ENCODE data around the gene TCF7L1. TPM values are rescaled to one million over a fixed set of nuclear protein-coding genes. Genes with fewer than 3 reads are reported as not detected.

TCF7L1 gene
- total and polyA plus RNA-seq, 2 of the 13 experiments (the other 11 are each of a cell fraction or from before 2014, with no cell fraction given) = 0.04 to 0.15 TPM

DNA sequence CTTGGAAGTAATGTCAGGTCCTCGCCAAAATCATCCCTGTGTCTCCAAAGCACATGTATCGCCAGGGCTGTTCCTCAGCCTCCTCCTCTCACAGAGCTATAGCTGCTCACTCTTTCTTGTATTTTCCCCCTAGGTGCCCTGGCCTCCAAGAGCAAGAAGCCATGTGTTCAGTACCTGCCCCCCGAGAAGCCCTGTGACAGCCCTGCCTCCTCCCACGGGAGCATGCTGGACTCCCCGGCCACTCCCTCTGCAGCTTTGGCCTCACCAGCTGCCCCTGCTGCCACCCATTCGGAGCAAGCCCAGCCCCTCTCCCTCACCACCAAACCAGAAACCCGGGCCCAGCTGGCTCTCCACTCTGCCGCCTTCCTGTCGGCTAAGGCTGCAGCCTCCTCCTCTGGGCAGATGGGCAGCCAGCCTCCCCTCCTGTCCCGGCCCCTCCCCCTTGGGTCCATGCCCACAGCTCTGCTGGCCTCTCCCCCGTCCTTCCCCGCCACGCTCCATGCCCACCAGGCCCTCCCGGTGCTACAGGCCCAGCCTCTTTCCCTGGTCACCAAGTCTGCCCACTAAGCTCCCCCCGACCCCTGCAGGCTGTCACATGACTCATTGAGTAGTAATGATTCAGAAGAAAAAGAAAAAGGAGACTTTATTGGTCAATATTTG, 175.8 kb downstream of the TCF7L1 start (continued):
- peak; percentile 44 for TF ChIP-seq GATAD2A (CRISPR knock-in tag; IDR thresholded peaks at IDR 0.05)
- TF ChIP-seq ZNF775 (CRISPR knock-in tag; IDR thresholded peaks at IDR 0.05; ENCODE audit: borderline replicate concordance) = no peak
- no peak for TF ChIP-seq ZNF83 (CRISPR knock-in tag; IDR thresholded peaks at IDR 0.05; ENCODE audit: borderline replicate concordance)
- peak; percentile 52; the same call in 1 of the 2 replicates for TF ChIP-seq HES4 (CRISPR knock-in tag; IDR thresholded peaks at IDR 0.05; ENCODE audit: borderline replicate concordance)
- TF ChIP-seq TBP (CRISPR knock-in tag; IDR thresholded peaks at IDR 0.05) = no peak
- TF ChIP-seq SAP130 (CRISPR knock-in tag; IDR thresholded peaks at IDR 0.05; ENCODE audit: low read depth) = peak; percentile 28; the same call in 1 of the 2 replicates
- TF ChIP-seq MAX (IDR thresholded peaks at IDR 0.05) = peak; percentile 52; the same call in 1 of the 2 replicates
- TF ChIP-seq TARDBP (CRISPR knock-in tag; IDR thresholded peaks at IDR 0.05) = 0 out of 2 replicates have a peak, but pooled peaks have one; percentile 34
- 0 out of 2 replicates have a peak, but pooled peaks have one; percentile 50 for TF ChIP-seq EED (CRISPR knock-in tag; IDR thresholded peaks at IDR 0.05)
- TF ChIP-seq RAD51 (IDR thresholded peaks at IDR 0.05; ENCODE audit: borderline replicate concordance) = peak; percentile 49; the same call in 1 of the 2 replicates
- 0 out of 2 replicates have a peak, but pooled peaks have one; percentile 25 for TF ChIP-seq HIVEP1 (CRISPR knock-in tag; IDR thresholded peaks at IDR 0.05)
- TF ChIP-seq SOX6 (IDR thresholded peaks at IDR 0.05) = no peak
- peak; percentile 35 for TF ChIP-seq SOX6 (CRISPR knock-in tag; IDR thresholded peaks at IDR 0.05)
- TF ChIP-seq SMAD3 (CRISPR knock-in tag; IDR thresholded peaks at IDR 0.05) = no peak
- TF ChIP-seq, protein P1, sequence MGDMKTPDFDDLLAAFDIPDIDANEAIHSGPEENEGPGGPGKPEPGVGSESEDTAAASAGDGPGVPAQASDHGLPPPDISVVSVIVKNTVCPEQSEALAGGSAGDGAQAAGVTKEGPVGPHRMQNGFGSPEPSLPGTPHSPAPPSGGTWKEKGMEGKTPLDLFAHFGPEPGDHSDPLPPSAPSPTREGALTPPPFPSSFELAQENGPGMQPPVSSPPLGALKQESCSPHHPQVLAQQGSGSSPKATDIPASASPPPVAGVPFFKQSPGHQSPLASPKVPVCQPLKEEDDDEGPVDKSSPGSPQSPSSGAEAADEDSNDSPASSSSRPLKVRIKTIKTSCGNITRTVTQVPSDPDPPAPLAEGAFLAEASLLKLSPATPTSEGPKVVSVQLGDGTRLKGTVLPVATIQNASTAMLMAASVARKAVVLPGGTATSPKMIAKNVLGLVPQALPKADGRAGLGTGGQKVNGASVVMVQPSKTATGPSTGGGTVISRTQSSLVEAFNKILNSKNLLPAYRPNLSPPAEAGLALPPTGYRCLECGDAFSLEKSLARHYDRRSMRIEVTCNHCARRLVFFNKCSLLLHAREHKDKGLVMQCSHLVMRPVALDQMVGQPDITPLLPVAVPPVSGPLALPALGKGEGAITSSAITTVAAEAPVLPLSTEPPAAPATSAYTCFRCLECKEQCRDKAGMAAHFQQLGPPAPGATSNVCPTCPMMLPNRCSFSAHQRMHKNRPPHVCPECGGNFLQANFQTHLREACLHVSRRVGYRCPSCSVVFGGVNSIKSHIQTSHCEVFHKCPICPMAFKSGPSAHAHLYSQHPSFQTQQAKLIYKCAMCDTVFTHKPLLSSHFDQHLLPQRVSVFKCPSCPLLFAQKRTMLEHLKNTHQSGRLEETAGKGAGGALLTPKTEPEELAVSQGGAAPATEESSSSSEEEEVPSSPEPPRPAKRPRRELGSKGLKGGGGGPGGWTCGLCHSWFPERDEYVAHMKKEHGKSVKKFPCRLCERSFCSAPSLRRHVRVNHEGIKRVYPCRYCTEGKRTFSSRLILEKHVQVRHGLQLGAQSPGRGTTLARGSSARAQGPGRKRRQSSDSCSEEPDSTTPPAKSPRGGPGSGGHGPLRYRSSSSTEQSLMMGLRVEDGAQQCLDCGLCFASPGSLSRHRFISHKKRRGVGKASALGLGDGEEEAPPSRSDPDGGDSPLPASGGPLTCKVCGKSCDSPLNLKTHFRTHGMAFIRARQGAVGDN (CRISPR knock-in tag; IDR thresholded peaks at IDR 0.05) = peak; percentile 86
- peak; percentile 45; the same call in 1 of the 2 replicates for TF ChIP-seq ARNT2 (CRISPR knock-in tag; IDR thresholded peaks at IDR 0.05; ENCODE audit: low read depth)
- TF ChIP-seq, protein P2, sequence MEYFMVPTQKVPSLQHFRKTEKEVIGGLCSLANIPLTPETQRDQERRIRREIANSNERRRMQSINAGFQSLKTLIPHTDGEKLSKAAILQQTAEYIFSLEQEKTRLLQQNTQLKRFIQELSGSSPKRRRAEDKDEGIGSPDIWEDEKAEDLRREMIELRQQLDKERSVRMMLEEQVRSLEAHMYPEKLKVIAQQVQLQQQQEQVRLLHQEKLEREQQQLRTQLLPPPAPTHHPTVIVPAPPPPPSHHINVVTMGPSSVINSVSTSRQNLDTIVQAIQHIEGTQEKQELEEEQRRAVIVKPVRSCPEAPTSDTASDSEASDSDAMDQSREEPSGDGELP (IDR thresholded peaks at IDR 0.05; ENCODE audit: borderline replicate concordance, low read depth) = peak; percentile 46; the same call in 1 of the 2 replicates

Data from HepG2 (cell line).